HG03457 (cell line): ENCODE measurements around the gene PLCD3.

Source experiments
- ATAC-seq: cut with Tn5 transposase; IDR thresholded peaks from one replicate; pipeline ENCODE4 v1.9.1; 2021; ENCODE audit warnings: moderate number of reproducible peaks; ENCODE audit not compliant: unreplicated experiment

Gene PLCD3

DNA sequence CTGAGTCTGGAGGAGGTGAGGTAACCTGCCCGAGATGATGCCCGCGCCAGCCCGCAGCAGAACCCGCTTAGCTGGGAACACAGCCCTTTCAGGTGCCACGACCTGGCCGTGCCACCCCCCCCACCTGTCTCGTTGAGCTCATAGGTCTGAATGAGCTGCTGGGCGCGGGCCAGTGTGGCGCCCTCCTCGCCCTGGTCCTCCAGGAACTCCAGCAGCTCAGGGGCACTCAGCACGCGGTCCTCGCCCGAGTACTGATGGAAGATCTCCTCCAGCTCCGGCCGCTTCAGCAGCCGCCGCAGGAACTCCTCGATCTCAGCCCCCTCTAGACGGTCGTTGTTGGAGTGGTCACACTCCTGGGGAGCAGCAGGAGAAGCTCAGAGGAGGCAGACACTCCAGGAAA, 13.6 kb downstream of the PLCD3 start:
- no peak for ATAC-seq

DNA sequence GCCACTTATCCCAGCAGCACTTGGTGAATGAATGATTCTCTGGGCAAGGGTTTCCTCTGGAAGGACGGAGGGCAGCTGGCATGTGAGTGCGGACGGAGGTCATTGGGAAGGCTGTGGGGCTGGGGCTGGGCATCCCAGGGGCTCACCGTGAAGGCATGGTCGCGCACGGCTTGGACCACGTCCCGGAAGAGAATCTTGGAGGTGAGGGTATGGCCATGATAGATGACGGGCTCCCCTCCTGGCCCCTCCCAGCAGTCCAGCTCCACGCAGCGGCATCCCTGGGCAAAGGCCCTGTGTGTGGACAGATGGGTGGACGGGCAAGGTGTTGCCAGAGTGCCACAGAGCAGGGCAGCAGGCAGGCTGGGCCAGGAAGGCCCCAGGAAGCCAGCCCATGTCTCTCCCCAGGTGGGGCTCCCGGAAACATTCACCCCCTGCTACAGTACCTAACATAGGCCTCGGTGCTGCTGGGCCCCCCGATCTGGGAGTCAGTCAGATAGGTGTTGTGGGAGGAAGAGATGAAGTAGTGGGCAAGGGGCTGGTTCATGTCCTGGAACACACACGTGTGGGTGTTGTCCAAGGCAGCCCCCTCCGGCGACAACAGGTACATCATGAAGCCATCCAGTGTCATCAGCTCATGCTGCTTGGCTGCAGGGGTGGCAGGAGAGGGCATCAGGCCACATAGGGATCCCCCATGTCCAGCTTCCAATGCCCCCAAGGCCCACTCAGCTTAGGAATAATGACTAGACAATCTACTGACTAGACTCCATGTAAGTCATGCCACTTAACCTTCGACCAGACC, 14.3 kb downstream of the PLCD3 start:
- ATAC-seq = no peak

DNA sequence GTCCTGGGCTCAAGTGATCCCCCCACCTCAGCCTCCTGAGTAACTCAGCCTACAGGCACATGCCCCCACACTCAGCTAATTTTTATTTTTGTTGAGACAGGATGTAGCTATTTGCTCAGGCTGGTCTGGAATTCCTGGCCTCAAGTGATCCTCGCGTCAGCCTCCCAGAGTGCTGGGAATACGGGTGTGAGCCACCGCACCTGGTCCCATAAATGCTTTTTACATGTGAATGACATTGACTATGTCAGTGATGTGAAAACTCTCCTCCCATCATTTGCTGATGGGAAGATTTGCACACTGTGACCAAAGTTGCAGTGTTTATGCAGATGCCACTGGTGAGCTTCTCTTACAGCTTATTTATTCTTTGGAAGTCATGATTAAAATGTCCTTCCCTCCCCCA, 15.0 kb downstream of the PLCD3 start:
- ATAC-seq = no peak

DNA sequence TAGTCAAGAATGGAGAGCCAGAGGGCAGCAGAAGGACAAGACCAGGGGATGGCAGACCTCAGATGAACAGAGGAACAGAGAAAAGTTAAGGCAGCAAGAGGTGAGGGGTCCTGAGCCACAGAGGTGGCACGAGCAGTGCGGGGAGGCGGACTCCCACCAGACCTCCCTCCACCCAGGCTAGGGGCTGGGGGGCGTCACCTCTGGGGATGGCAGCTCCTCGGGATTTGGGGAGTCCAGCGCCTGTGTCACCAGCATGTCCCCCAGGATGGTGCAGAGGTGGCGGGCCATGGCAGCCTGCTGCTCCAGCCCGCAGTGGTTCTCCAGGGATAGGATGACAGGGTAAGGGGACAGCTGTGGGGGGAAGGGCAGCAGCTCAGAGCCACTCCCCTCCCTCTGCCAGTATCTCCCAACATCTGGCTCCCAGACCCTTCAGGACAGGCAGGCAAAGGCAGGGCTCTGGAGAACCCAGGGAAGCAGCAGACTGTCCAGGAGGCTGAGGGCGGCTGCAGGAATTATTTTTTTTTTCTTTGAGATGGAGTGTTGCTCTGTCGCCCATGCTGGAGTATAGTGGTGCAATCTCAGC, 15.8 kb downstream of the PLCD3 start:
- ATAC-seq = no peak

DNA sequence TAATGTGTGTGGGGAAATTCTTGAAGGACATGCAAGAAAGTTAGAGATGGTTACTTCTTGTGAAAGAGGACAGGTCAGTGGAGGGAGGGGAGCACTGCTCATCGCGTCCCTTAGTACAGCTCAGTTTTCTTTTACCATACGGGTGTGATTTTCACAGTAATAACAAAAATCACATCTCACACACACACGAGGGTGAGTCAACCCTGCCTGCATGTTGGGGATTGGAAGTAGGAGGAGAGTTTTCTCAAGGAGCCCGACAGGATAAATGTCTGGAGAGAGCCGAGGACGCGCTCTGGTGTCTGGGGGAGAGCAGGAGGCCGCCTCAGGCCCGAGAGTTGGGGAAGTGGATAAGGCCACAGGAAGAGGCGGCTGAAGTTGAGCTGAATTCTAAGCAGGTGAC, 16.4 kb downstream of the PLCD3 start:
- ATAC-seq = no peak

DNA sequence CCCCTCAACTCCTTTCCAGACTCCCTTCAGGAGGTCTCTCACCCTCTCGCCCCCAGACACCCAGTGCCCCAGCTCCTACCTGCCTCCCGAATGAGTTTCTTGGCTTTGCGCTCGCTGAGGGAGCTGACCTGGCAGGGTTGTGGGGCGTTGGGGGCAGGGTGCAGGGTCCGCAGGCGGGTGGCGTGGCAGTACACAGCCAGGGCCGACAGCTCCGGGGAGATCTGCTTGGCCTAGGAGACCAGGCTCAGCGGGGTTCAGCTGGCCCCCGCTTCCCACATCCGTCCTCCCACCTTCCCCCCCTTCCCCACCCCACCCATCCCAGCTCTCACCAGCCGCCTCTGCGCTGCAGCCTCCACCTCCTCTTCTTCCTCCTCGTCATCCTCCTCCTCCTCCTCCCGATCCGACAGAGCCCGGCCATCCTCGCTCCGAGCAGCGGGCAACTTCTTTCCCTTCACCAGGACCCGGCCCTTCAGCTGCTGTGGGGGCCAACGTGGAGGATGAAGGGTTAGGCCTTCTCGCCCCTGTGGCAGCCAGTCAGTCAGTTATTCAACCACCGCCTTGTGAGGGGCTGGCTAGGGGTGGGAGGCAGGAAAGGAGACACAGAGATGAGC, 17.2 kb downstream of the PLCD3 start:
- ATAC-seq = no peak

DNA sequence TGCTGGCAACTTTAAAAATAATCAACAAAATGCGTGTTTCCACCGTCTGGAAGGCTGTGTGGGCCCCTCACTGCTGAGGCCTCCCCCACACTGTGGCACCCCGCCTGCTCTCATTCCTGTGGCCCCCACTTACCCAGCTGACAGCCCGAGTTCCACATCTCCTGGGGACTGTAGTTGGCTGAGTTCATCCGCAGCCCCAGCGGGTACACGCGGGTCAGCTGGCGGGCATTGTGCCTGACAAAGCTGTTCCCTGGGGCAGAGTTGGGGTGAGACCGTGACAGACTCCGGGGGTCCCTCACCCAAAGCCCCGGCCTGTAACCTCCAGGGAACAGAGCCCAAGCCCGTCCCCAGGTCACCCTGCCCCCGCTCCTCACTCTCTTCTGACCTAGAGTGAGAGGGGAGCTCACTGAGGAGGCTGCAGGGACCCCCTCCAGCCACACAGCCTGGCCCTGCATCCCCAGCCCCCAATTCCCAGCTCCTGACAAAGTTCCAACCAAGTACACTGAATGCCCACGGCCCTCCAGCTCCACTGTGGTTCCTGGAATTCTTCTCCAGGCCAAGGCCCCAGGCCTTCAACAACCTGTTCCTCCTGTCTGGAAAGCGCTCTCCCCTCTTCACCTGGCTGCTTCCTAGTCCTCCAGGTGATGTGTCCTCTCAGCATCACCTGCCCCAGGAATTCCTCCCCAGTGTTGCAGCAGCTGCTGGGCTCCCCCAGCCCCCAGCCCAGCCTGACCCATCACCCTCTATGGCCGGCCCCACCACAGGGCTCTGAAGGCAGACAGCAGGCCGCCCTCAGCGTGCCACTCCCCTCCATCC, 18.0 kb downstream of the PLCD3 start:
- no peak for ATAC-seq

DNA sequence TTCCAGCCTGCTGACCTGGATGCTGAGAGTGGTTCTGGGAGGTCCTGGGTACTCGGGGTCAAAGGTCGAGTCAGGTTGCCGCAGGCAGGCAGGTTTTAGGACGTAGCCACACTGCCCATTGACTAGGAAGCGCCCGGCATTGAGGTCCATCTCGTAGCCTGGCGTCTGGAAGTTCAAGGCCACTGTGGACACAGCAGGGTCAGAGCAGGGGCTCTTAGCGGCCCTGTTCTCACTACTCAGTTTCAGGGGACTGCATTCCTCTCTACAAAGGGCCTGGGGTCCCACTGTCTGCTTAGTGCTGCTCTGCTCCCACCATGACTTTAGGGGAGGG, 18.9 kb downstream of the PLCD3 start:
- no peak for ATAC-seq

DNA sequence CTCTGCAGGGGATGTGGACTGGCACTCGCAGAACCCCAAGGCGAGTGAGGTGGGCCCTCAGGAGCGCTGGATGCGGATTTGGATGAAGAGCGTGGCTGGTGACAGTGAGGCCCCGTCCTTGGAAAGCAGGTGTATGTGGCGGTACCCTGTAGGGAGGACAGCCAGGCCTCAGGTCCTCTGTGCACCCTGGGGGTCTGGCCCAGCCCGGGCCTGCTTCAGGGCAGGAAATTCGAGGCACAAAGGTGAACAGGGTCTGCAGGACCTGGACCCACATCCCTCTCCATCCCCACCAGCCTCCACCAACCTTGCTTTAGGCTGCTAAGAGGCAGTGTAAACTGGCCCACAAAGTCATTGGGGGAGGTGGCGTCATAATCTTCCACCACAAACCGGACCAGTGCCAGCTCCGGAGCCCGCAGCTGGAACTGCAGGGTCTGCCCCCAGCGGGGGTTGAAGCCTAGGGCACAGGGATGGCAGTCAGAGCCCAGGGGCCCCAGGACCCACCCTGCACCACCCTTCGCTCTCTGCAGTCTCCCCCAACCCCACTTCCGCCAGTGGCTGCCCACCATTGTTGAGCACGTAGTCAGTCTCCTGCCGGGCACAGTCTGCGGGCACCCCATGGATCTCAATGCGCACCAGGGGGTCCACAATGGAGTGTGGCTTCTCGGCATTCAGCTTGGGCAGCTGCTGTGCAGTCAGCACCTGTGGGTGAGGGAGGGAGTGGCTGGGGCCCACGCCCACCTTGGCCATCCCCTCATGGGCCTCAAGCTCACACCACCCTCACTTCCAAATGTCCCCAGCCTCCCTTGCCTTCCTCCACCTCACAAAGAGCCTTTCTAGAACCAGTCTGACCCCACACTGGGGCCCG, 19.5 kb downstream of the PLCD3 start:
- ATAC-seq = no peak

DNA sequence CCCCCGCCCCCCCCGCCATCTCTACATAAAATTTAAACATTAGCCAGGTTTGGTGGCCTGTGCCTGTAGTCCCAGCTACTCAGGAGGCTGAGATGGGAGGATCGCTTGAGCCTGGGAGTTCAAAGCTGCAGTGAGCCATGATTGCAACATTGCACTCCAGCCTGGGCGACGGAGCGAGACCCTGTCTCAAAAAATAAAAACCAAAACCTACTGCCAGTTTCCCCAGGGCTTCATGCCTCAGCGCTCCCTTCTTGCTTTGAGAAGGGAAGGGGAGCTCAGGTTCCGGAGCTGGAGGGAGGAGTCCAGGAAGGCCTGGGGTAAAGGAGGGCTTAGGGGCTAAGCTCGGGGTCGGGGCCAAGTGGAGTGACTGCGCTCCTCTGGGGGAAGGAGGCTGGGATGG, 20.5 kb downstream of the PLCD3 start:
- no peak for ATAC-seq

DNA sequence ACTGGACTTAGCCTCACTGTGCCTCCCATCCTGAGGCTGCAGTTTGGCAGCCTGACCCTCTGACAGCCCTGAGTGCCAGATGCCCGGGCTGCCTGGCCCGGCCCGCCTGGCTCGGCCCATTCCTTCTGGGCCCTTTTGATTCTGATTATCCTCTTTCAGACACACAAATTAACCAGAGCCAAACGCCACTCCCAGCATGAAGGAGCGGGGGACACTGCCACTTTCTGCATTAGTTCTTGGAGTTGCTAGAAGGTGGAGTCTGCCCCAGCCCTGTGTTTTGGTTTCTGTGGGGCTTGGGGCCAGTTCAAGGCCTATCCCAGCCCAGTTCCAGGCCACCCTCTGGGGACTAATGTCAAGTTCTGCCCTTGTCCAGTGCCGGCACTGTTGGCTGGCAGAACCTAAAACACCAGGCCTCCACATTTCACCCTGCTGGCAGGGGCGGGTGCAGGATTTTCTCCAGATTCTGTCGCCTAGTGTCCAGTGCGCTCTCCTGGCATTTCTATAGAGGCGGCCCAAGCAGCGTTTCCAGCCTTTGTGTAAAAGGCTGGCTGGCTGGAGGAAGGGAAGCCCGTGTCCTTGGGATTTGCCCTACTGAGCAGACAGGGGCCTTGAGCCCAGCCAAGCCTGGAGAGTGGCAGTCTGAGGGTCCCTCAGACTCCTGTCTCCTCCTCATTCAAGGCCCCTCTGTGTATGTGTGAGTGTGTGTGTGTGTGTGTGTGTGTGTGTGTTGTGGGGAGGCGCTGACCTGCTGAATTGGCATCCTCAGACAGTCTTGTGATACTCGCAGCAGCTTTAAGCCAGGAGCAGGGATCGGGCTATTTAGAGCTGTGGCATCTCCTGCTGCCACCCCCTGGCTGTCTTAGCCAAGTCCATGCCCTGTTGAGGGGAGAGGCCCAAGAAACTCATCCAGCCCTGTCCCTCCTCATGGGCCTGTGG, 21.4 kb downstream of the PLCD3 start:
- ATAC-seq = no peak

DNA sequence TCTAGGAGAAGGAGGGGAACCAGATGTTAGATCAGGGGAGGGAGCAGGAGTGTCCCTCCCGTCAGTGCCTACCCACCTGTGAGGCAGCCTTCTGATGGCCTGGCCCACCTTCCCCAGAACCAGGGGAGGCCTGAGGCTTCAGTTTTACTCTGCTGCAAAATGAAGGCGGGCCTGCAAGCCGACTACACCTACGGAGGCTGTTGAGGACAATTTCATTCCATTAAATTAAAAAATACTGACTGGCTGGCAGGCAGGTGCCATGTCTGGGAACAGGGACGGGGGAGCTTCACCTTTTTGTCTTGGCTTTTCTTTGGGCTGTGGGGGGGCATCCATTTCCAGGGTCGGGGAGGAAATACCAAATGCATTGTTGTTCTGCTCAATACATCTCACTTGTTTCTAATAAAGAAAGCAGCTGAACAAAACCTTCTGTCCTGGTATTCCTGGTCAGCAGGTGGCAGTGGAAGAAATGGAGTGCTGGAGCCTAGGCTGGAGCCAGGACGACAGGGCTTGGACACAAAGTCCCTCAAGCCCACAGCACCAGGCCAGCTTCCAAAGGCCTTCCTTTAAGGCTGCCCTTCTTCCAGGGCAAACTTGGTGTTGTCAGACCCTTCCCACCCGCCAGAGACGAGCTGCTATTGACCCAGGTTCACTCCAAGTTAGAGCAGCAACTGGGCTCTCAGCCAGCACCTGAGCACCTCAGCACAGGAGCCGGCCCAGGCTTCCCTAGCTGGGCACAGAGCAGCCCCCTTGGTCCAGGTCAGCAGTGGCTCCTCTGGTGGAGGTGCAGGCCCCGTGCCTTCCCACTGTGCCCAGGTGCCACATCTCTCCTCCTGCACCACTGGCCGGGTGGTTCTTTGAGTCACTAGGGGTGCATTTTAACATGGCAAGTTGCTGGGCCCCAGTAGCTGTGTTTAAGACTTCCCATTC, 23.5 kb downstream of the PLCD3 start:
- no peak for ATAC-seq

DNA sequence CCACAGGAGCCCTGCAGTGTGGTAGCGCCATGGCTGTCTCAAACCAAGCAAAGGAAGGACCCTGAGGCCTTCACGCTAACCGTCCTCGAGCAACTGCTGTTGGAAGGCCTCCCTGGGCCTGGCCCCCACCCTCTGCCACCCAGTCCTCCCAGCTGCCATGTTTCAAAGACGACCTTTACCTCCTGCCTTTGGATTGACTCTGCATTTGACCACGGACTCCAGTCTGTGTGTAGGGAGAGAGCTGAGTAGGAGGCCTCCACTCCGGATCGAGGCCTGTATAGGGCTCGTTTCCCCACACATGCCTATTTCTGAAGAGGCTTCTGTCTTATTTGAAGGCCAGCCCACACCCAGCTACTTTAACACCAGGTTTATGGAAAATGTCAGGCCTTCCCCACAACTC, 24.3 kb downstream of the PLCD3 start:
- ATAC-seq = no peak

DNA sequence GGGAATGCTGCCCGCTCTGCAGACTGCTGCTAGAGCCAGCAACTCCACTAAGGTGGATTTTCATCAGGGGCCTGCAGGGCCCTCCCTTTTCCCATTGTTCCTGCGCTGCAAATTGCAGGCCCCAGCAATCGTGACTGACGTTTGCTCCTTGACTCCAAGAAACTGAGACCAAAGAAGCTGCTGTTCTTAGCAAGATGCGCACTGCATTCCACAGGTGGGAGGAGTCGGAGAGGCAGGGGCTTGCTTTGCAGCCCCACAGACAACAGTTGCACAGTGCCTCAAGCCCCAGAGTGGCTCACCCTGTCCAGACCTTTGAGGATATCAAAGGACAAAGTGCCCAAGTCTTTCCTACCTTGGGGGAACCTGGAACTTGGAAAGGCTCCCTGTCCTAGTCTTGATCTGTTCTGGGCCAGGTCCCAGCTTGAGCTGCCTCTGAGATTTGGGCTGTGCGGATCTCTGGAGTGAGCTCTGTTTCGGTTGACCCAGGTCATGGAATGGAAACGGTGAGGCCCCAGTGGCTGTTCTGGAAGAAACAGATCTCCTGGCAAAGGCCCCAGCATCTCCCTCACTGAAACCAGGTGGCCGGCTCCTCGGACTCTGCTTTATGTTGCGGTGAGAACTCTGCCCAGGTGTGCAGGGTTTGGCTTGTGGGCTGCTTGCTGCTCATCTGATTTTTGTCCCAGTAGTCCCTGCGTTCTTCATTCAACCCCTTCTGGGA, 24.9 kb downstream of the PLCD3 start:
- ATAC-seq = no peak

DNA sequence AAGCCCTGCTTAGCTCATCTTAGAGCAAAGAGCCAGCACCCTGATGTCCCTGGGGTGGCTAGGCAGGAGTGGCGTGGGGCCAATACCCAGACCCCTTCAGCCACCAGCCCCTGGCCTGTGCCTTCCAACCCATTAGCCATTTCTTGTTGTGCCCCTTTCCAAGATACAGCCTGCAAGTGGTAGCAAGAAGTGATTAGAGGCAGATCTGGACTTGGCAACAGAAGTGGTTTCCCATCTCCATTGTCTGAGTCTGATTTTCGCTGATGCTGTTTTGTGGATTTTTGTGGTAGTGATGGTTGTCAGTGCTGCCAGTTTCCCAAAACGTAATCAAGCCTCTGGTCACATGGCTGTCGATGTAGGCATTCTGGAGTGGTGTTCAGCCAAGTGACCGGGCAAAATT, 25.7 kb downstream of the PLCD3 start:
- ATAC-seq = no peak

DNA sequence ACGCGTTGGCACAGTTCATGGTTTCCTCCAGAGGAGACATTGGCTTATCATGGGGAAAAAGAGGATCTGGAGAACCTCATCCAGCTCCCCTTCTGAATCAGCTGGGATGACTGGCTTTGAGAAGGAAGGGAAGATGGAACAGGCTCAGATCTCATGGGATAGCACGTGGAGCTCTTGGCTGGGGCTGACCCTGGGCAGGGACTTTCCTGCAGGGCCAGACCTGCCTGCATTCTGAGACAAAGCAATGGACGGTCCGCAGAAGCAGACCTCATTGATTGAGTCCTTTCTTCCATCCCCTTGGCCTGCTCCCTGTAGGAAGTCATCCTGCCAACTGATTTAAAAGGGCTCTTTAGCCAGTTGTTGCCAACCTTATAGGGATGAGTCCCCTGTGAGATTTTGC, 26.2 kb downstream of the PLCD3 start:
- ATAC-seq = no peak

DNA sequence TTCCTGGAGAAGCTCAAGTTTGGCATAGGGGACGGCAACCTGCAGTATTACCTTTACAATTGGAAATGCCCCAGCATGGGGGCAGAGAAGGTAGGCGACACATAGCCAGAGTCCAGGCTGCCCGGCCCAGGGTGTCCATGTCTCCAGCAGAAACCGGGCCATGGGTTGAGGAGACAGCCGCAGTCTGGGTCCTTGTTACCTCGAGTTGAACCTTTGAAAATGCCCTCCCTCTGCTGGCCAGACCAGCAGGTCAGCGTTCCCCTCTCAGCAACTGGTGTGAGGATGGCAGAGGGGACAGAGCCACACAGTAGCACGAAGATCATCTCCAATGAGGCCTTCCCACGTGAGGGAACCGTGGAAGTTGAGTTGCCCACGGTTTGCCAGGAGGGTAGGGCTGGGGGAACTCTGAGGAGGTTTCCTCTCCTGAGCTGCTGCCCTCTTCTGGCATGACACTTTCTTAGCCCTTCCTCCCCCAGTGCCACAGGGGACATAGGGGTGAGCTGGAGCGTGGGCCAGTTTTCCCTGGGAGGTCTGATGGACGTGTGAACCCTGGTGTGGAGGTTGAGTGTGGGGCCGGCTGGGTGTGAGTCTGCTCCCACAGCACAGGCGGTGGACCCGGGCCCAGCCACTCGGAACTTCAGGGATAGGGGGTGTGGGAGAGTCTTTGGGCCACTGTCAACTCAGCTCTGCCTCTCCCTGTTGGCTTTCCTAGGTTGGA, 27.2 kb downstream of the PLCD3 start:
- no peak for ATAC-seq
